MM.1S (cell line): ENCODE data around the gene PIWIL1.

Experiments
- DNase-seq: peaks from one replicate; pipeline ENCODE4 v3.0.0-alpha.2; 2015
- H2AFZ ChIP-seq: fragments of 300-600 bp; sonication (generic); 2 replicates; pipeline ENCODE4 v1.6.0; 2016; ENCODE audit warnings: antibody characterized with exemption, low read length
- H3F3A ChIP-seq: fragments of 300-600 bp; sonication (generic); 2 replicates; pipeline ENCODE4 v1.6.1; 2016; ENCODE audit warnings: mild to moderate bottlenecking, antibody characterized with exemption, low read length, moderate library complexity, mixed read lengths; ENCODE audit not compliant: insufficient read depth
- H3K27ac ChIP-seq: fragments of 300-600 bp; sonication (generic); 2 replicates; pipeline ENCODE4 v1.5.1; 2016; ENCODE audit warnings: mild to moderate bottlenecking, low read length
- H3K27me3 ChIP-seq: fragments of 300-600 bp; sonication (generic); replicated peaks from 2 replicates; pipeline ENCODE4 v1.6.0; 2016; ENCODE audit warnings: low read length; ENCODE audit not compliant: insufficient read depth
- H3K36me3 ChIP-seq: fragments of 300-600 bp; sonication (generic); replicated peaks from 2 replicates; pipeline ENCODE4 v1.6.1; 2016; ENCODE audit warnings: mild to moderate bottlenecking, low read length, mixed read lengths; ENCODE audit not compliant: insufficient read depth
- H3K4me1 ChIP-seq: fragments of 300-600 bp; sonication (generic); 2 replicates; pipeline ENCODE4 v1.6.1; 2016; ENCODE audit warnings: low read length, mixed read lengths
- H3K4me2 ChIP-seq: fragments of 300-600 bp; sonication (generic); 2 replicates; pipeline ENCODE4 v1.6.0; 2016; ENCODE audit warnings: low read depth, low read length
- H3K4me3 ChIP-seq: fragments of 300-600 bp; sonication (generic); 2 replicates; pipeline ENCODE4 v1.5.1; 2016; ENCODE audit warnings: low read length, mixed read lengths
- H3K79me2 ChIP-seq: fragments of 300-600 bp; sonication (generic); 2 replicates; pipeline ENCODE4 v1.6.1; 2016; ENCODE audit warnings: mixed run types, low read length, mixed read lengths
- H3K9ac ChIP-seq: fragments of 300-600 bp; sonication (generic); 2 replicates; pipeline ENCODE4 v1.6.1; 2016; ENCODE audit warnings: low read length, mixed read lengths
- H3K9me2 ChIP-seq: fragments of 300-600 bp; sonication (generic); replicated peaks from 2 replicates; pipeline ENCODE4 v1.6.1; 2016; ENCODE audit warnings: mild to moderate bottlenecking, low read length, mixed read lengths; ENCODE audit not compliant: insufficient read depth
- H3K9me3 ChIP-seq: fragments of 300-600 bp; sonication (generic); replicated peaks from 2 replicates; pipeline ENCODE4 v1.6.1; 2016; ENCODE audit warnings: mild to moderate bottlenecking, low read length, mixed read lengths; ENCODE audit not compliant: insufficient read depth
- H4K20me1 ChIP-seq: fragments of 300-600 bp; sonication (generic); 2 replicates; pipeline ENCODE4 v1.6.1; 2016; ENCODE audit warnings: mild to moderate bottlenecking, low read length, moderate library complexity, mixed read lengths; ENCODE audit not compliant: insufficient read depth
- CTCF ChIP-seq: fragments of 300-600 bp; sonication (generic); IDR thresholded peaks from 2 replicates; pipeline ENCODE4 v1.5.1; 2016; ENCODE audit warnings: antibody characterized with exemption, low read length, mixed read lengths
- EZH2 ChIP-seq: fragments of 300-600 bp; sonication (generic); optimal IDR thresholded peaks from 2 replicates; pipeline ENCODE3; 2017; ENCODE audit warnings: low read depth, mild to moderate bottlenecking, antibody characterized with exemption, low read length, mixed read lengths
- EZH2phosphoT487 ChIP-seq: fragments of 300-600 bp; sonication (generic); IDR thresholded peaks from 2 replicates; pipeline ENCODE4 v1.6.1; 2018; ENCODE audit warnings: antibody characterized with exemption, low read length

Gene PIWIL1

DNA sequence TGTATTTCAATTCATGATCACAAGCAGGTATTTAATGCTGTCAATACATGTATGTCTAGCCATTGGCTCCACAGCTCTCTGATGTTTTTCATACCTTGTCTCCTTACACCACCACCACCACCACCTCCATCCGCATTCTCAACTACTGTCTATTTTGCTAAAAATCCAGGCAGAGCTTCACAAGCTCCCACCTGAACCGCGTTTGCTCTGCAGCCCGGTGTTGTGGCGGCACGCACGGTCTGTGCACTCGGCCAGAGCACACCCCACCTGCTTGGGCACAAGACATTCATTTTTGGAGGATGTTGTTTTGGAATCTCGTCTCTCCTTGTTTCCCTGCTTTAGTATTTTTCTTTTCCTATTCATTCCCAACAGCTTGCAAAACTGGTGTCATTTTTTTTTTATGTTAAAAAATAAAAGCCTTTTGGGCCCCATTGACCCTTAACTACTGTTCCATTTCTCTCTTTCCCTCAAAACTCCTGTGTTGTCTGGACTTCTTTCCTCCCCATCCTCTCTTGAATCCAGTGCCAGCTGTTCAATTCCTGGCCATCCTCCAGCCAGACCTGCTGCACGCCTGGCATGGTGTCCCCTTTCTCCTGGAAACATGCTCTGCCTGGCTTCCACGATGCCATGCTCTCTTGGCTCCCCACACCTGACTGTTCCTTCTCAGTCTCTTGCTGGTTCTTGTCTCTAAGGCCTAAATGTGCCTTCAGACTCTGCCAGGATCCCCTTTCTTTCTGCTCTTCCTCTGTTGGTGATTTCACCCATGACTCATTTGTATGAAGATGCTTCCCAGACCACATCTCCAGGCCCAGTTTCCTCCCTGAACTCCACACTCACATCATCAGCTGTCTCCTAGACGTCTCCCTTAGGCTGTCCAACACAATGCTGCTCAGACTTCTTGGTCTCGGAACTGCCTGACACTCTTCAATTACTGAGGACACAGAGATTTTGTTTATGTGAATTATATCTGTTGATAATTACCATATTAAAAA, 37.9 kb downstream of the PIWIL1 start:
- no peak for DNase-seq
- Histone ChIP-seq H3K4me1 (no peaks in the 10 kb centered on the region), H2AFZ (no peak overlapping the region), H3K27me3 (no peaks in the 10 kb centered on the region), H3F3A (no peaks in the 10 kb centered on the region), H3K79me2 (no peaks in the 10 kb centered on the region), H3K27ac (no peak overlapping the region), H3K9ac (no peak overlapping the region), H3K4me3 (no peak overlapping the region), H3K9me3 (no peaks in the 10 kb centered on the region), H3K4me2 (no peak overlapping the region), H4K20me1 (no peaks in the 10 kb centered on the region), H3K9me2 (no peaks in the 10 kb centered on the region), H3K36me3 (no peaks in the 10 kb centered on the region)
- TF ChIP-seq EZH2phosphoT487 (no peak), CTCF (no peak), EZH2 (no peak)

GRCh38 chr12:130382818-130383217, 45.1 kb downstream of the PIWIL1 start:
- no peaks in the 10 kb centered on the region for H3K27me3 ChIP-seq
- TF ChIP-seq CTCF (no peak), EZH2phosphoT487 (no peak), EZH2 (no peak)
- no peak overlapping the region for H3K4me3 ChIP-seq
- no peaks in the 10 kb centered on the region for H4K20me1 ChIP-seq
- no peak for DNase-seq
- H3K27ac ChIP-seq = no peak overlapping the region
- no peaks in the 10 kb centered on the region for H3K79me2 ChIP-seq
- H3K9ac ChIP-seq = no peak overlapping the region
- H3K36me3 ChIP-seq = no peaks in the 10 kb centered on the region
- no peaks in the 10 kb centered on the region for H3F3A ChIP-seq
- H3K4me2 ChIP-seq = no peak overlapping the region
- H3K9me2 ChIP-seq = no peaks in the 10 kb centered on the region
- H2AFZ ChIP-seq = no peak overlapping the region
- H3K9me3 ChIP-seq = no peaks in the 10 kb centered on the region
- no peaks in the 10 kb centered on the region for H3K4me1 ChIP-seq

GRCh38 chr12:130384234-130384633, 46.5 kb downstream of the PIWIL1 start:
- H3K4me1 ChIP-seq = no peaks in the 10 kb centered on the region
- no peaks in the 10 kb centered on the region for H3F3A ChIP-seq
- no peak for TF ChIP-seq CTCF
- no peak for TF ChIP-seq EZH2
- H3K9ac ChIP-seq = no peak overlapping the region
- H2AFZ ChIP-seq = no peak overlapping the region
- no peaks in the 10 kb centered on the region for H3K9me3 ChIP-seq
- H4K20me1 ChIP-seq = no peaks in the 10 kb centered on the region
- no peak overlapping the region for H3K4me2 ChIP-seq
- DNase-seq = no peak
- H3K9me2 ChIP-seq = no peaks in the 10 kb centered on the region
- H3K36me3 ChIP-seq = no peaks in the 10 kb centered on the region
- H3K4me3 ChIP-seq = no peak overlapping the region
- H3K79me2 ChIP-seq = no peaks in the 10 kb centered on the region
- H3K27me3 ChIP-seq = no peaks in the 10 kb centered on the region
- H3K27ac ChIP-seq = no peak overlapping the region
